CD4-positive, alpha-beta memory T cell (primary cell): ENCODE measurements around the gene CCDC201. TPM values are rescaled to one million over a fixed set of nuclear protein-coding genes. Genes with fewer than 3 reads are reported as not detected.

ENCODE experiments used
- CTCF ChIA-PET: fragments of 350-600 bp; sonication (Branson Sonifier 250); formaldehyde crosslinking; loops from one replicate; lab custom pipeline; 2021; ENCODE audit warnings: inconsistent platforms; ENCODE audit not compliant: partially characterized antibody; lab: Charles Lee
- POLR2A ChIA-PET: fragments of 350-600 bp; sonication (Branson Sonifier 250); formaldehyde crosslinking; loops from one replicate; lab custom pipeline; 2021; ENCODE audit not compliant: partially characterized antibody; lab: Charles Lee
- DNase-seq, 5 donors: peaks; one replicate each; pipeline versions ENCODE4 v3.0.0 to v3.0.0-alpha.2; 2020 to 2022; ENCODE audit warnings: mixed read lengths in 1 of 5
- H3K27ac ChIP-seq: one replicate; pipeline ENCODE4 v1.7.0; 2013; ENCODE audit warnings: low read depth, low read length
- H3K27me3 ChIP-seq: 2 replicates; pipeline ENCODE4 v1.7.0; 2013; ENCODE audit warnings: mild to moderate bottlenecking, low read length, moderate library complexity; ENCODE audit not compliant: insufficient read depth
- H3K36me3 ChIP-seq: 2 replicates; pipeline ENCODE4 v1.7.0; 2013; ENCODE audit warnings: mild to moderate bottlenecking, low read length, moderate library complexity; ENCODE audit not compliant: insufficient read depth
- H3K4me1 ChIP-seq: 2 replicates; pipeline ENCODE4 v1.7.0; 2013; ENCODE audit warnings: mild to moderate bottlenecking, low read length, moderate library complexity; ENCODE audit not compliant: insufficient read depth
- H3K4me3 ChIP-seq, 2 donors: one replicate each; pipeline ENCODE4 v1.7.0; 2013; ENCODE audit warnings: low read length in 2 of 2, mild to moderate bottlenecking in 1 of 2
- H3K9me3 ChIP-seq, 2 donors: one replicate each; pipeline ENCODE4 v1.7.0; 2013; ENCODE audit warnings: low read length in 2 of 2, control low read depth in 1 of 2; ENCODE audit not compliant: control insufficient read depth in 1 of 2
- H3K27ac Mint-ChIP-seq, 7 donors: one replicate each; pipeline ENCODE4 v1.8.0; 2020 to 2021; ENCODE audit warnings: mixed read lengths in 7 of 7, mild to moderate bottlenecking in 6 of 7, inconsistent platforms in 3 of 7, moderate library complexity in 3 of 7
- H3K27me3 Mint-ChIP-seq, 2 donors: one replicate each; pipeline ENCODE4 v1.8.0; 2020 to 2021; ENCODE audit warnings: mixed read lengths in 2 of 2
- H3K36me3 Mint-ChIP-seq, 2 donors: one replicate each; pipeline ENCODE4 v1.8.0; 2020 to 2021; ENCODE audit warnings: mixed read lengths in 2 of 2, inconsistent platforms in 1 of 2, mild to moderate bottlenecking in 1 of 2
- H3K4me1 Mint-ChIP-seq, 4 donors: one replicate each; pipeline ENCODE4 v1.8.0; 2020 to 2021; ENCODE audit warnings: mixed read lengths in 4 of 4, mild to moderate bottlenecking in 1 of 4
- H3K4me3 Mint-ChIP-seq, 8 donors: one replicate each; pipeline ENCODE4 v1.8.0; 2020 to 2021; ENCODE audit warnings: mixed read lengths in 8 of 8, mild to moderate bottlenecking in 7 of 8, moderate library complexity in 6 of 8, inconsistent platforms in 3 of 8
- H3K9me3 Mint-ChIP-seq, 8 donors: one replicate each; pipeline ENCODE4 v1.8.0; 2020 to 2021; ENCODE audit warnings: mixed read lengths in 8 of 8, mild to moderate bottlenecking in 5 of 8, inconsistent platforms in 3 of 8, moderate library complexity in 1 of 8
- intact Hi-C: fragments of 100-400 bp; cut with micrococcal nuclease; formaldehyde crosslinking; loops from one replicate; pipeline ENCODE4 v1.15.1; 2023
- polyA plus RNA-seq, 2 donors: library from polyadenylated mRNA; unstranded; fragments of 300-500 nt; fragmentation: Illumina TruSeq; gene quantifications; one replicate each; pipeline ENCODE4 v1.2.3, GENCODE V29; 2021
- total RNA-seq, 2 experiments: library from RNA; stranded (reverse); gene quantifications; one replicate each; pipeline ENCODE4 v1.2.3, GENCODE V29; 2021

CCDC201 gene
- total and polyA plus RNA-seq, 4 experiments from 2014 or later = not detected

DNA sequence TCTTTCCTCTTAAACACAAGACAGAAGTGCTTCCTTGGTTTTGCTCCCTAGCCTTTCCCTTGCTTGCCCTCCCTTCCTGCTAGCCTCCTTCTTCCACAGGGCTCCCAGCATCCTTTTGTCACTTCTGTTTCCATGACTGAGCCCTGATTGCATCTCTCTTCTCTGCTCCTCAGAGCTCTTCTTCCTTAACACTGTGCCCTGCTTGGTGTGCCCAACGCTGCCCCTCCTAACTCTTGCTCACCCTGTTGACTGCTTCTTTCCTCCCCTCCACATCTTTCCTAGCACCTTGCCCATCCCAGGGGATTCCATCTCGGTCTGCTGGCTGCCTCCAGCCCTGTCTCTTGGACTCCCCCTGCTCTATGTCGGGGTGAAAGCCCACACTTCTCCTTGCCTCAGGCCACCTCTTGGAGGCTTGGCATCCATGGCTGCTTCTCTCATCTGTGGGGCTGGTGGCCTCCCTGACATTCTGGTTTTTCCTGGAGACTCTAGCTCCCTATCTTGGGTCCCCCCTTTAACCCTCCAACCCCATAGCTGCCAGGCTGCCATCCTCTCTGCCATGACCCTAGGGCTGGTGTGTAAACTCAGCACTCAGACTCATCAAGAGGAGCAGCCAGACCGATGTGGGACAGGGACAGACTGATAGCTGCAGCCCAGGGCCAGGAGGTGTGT lies 21.2 kb upstream of the CCDC201 start:
- intact Hi-C loops = loop anchor here (5.0 kb wide), 1 partner anchor 1923 kb away; no protein-coding TSS in a partner anchor
- no peaks in the 10 kb centered on the region for H3K27me3 ChIP-seq
- H3K27ac Mint-ChIP-seq = no peak overlapping the region
- no peaks in the 10 kb centered on the region for H3K9me3 Mint-ChIP-seq
- H3K4me3 Mint-ChIP-seq = no peak overlapping the region
- no peaks in the 10 kb centered on the region for H3K4me1 Mint-ChIP-seq
- POLR2A ChIA-PET = no interaction called here
- no peaks in the 10 kb centered on the region for H3K36me3 Mint-ChIP-seq
- no peak overlapping the region for H3K27ac ChIP-seq
- no peak overlapping the region for H3K4me3 ChIP-seq
- H3K27me3 Mint-ChIP-seq = peaks cover 32 to 42% of the 10 kb centered on the region in 2 donors
- CTCF ChIA-PET = interaction anchor here (1.2 to 3.4 kb wide), 3 partner anchors 8 to 24 kb away, joined by 3 to 9 read pairs (median 3); no protein-coding TSS in a partner anchor
- no peaks in the 10 kb centered on the region for H3K36me3 ChIP-seq
- no peaks in the 10 kb centered on the region for H3K4me1 ChIP-seq
- no peaks in the 10 kb centered on the region for H3K9me3 ChIP-seq
- DNase-seq = no peak

DNA sequence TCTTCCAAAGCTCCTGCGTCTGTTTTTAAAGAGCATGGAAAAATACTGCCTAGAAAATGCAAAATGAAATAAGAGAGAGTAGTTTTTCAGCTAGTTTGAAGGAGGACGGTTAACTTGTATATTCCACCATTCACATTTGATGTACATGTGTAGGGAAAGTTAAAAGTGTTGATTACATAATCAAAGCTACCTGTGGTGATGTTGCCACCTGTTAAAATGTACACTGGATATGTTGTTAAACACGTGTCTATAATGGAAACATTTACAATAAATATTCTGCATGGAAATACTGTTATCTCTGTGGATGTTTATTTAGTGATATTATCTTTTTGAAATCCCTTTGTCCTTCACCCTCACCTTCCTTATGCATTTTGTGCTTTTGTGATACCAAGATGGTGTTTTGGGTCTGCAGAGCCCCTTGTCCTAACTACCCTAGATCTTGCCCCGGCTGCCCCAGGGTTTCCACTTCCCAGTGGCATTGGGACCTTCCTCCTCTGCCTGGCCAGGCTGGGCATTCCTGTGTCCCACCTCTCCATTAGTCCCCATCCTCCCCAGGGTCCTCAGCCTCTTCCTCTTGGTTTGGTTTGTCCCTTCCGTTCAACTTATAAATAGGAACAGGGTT lies 20.6 kb upstream of the CCDC201 start:
- intact Hi-C loops = loop anchor here (5.0 kb wide), 1 partner anchor 1924 kb away; no protein-coding TSS in a partner anchor
- Mint-ChIP-seq H3K4me3 (no peak overlapping the region), H3K4me1 (peaks cover 0 to under 1% (median 0%) of the 10 kb centered on the region in 4 donors), H3K9me3 (no peaks in the 10 kb centered on the region), H3K27me3 (peaks cover 34 to 42% of the 10 kb centered on the region in 2 donors), H3K27ac (no peak overlapping the region), H3K36me3 (no peaks in the 10 kb centered on the region)
- no peak overlapping the region for H3K27ac ChIP-seq
- H3K9me3 ChIP-seq = no peaks in the 10 kb centered on the region
- no peak overlapping the region for H3K4me3 ChIP-seq
- ChIA-PET POLR2A (no interaction called here), CTCF (interaction anchor here (1.2 to 3.4 kb wide), 3 partner anchors 9 to 25 kb away, joined by 3 to 9 read pairs (median 3); no protein-coding TSS in a partner anchor)
- DNase-seq = no peak
- H3K36me3 ChIP-seq = no peaks in the 10 kb centered on the region
- no peaks in the 10 kb centered on the region for H3K27me3 ChIP-seq
- no peaks in the 10 kb centered on the region for H3K4me1 ChIP-seq

DNA sequence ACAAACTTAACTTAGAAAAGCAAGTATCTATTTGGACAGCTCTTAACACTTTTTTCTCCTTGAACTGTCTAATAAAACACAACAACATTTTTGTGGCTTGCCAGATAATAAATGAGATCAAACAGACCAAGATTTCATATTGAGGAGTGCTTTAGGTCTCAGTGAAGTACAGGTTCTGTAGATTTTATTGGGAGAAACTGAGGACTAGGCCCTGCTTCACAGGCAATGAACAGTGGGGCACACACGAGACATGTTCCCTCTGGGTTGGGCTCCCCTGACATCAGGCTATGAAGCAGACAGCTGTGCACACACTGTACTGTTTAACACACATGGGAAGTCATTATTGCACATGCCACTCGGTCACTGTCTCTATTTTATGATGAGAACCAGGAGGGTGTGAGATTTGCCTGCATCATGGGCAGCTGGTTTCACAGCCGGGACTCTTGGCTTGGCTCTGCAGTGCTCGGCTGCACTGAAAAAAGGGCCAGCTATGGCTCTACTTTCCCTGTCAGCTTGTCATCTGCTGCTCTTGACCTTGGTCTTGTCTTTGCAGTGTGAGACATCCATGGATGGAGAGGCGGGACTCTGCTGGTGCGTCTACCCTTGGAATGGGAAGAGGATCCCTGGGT lies 19.6 kb upstream of the CCDC201 start:
- Histone ChIP-seq H3K27me3 (no peaks in the 10 kb centered on the region), H3K9me3 (no peaks in the 10 kb centered on the region), H3K27ac (no peak overlapping the region), H3K4me3 (no peak overlapping the region), H3K4me1 (no peaks in the 10 kb centered on the region), H3K36me3 (no peaks in the 10 kb centered on the region)
- intact Hi-C loops = loop anchor here (5.0 kb wide), 1 partner anchor 1925 kb away; no protein-coding TSS in a partner anchor
- peaks cover 0 to 6% (median 1%) of the 10 kb centered on the region in 4 donors for H3K4me1 Mint-ChIP-seq
- CTCF ChIA-PET = interaction anchor here (0.9 to 3.4 kb wide), 4 partner anchors 10 to 1195 kb away, joined by 3 to 9 read pairs (median 3); no protein-coding TSS in a partner anchor
- no peak overlapping the region for H3K27ac Mint-ChIP-seq
- no peak for DNase-seq
- no peaks in the 10 kb centered on the region for H3K36me3 Mint-ChIP-seq
- peaks cover 31 to 48% of the 10 kb centered on the region in 2 donors for H3K27me3 Mint-ChIP-seq
- POLR2A ChIA-PET = no interaction called here
- H3K4me3 Mint-ChIP-seq = no peak overlapping the region
- H3K9me3 Mint-ChIP-seq = no peaks in the 10 kb centered on the region

DNA sequence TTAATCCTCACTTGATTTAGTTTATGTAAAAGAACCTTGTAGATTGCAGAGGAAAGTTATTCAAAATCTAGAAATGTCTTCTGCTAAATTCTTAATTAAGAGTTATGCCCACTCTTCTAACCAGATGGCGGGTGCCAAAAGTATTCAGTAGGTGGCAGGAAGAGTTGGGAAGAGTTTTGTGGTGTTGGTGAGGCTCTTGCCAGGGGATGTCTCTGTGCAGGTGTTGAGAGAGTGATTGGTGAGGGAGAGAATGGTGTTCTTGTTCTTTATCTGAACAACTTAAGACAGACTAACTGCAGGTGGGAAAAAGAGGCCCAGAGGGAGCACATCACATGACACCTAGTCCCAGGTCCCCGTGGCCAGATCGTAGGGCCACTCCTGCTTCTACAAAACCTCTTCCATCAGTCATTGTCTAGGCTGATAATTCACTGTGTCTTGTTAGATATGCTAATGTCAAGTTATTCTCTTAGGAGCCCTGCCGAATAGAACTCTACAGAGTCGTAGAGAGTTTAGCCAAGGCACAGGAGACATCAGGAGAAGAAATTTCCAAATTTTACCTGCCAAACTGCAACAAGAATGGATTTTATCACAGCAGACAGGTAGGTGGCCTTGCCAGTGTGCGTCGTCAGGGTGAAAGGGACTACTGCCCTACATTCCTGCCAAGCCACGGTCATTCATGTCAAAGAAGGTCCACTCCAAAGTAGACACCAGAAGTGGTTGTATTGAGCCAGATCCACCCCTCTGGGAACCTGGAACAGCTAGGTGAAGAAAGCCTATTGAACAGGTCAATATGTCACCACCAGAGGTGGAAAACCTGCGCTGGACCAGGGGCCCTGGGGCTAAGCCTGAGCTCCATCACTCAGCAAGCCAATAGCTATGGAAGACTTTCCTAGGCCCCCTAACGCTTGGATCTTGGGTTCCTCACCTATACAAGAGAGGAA lies 18.9 kb upstream of the CCDC201 start:
- DNase-seq = no peak
- Histone ChIP-seq H3K27me3 (no peaks in the 10 kb centered on the region), H3K27ac (no peak overlapping the region), H3K4me3 (no peak overlapping the region), H3K9me3 (no peaks in the 10 kb centered on the region), H3K4me1 (no peaks in the 10 kb centered on the region), H3K36me3 (no peaks in the 10 kb centered on the region)
- Mint-ChIP-seq H3K36me3 (no peaks in the 10 kb centered on the region), H3K9me3 (no peaks in the 10 kb centered on the region), H3K27me3 (peaks cover 29 to 52% of the 10 kb centered on the region in 2 donors), H3K4me3 (no peak overlapping the region), H3K4me1 (peaks cover 0 to 6% (median 1%) of the 10 kb centered on the region in 4 donors), H3K27ac (no peak overlapping the region)
- ChIA-PET CTCF (interaction anchor here (0.9 to 3.4 kb wide), 4 partner anchors 9 to 1366 kb away, joined by 3 to 9 read pairs (median 3); no protein-coding TSS in a partner anchor), POLR2A (no interaction called here)
- intact Hi-C loops = loop anchor here (5.0 kb wide), 1 partner anchor 1926 kb away; no protein-coding TSS in a partner anchor

DNA sequence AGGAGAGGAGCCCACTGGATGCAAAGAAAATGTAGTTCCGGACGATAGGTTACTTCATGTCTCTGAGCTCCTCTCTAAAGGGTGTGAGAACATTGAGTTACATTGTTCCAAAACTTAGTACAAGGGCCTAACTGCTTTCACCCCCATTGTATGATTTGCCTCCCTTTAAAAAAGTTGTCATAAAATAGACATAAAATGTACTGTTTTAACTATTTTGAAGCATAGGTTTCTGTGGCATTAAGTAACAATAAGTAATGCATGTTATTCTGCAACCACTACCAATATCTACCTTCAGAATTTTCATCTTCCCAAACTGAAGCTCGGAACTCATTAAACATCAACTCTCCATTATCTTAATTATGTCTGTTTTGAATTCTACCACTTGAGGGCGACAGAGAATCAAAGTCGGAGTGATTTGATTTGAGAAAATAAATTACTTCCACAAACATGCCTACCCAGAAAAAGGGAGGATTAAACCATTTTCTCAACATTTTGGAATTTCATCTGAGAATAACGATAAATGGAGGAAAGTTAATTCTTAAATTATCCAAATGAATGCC lies 18.1 kb upstream of the CCDC201 start:
- Histone ChIP-seq H3K4me3 (no peak overlapping the region), H3K36me3 (no peaks in the 10 kb centered on the region), H3K4me1 (no peaks in the 10 kb centered on the region), H3K27ac (no peak overlapping the region), H3K27me3 (no peaks in the 10 kb centered on the region), H3K9me3 (no peaks in the 10 kb centered on the region)
- ChIA-PET CTCF (interaction anchor here (1.0 to 1.8 kb wide), 8 partner anchors 9 to 1367 kb away, joined by 3 to 7 read pairs (median 3); no protein-coding TSS in a partner anchor), POLR2A (no interaction called here)
- Mint-ChIP-seq H3K4me1 (peaks cover 0 to 6% (median 1%) of the 10 kb centered on the region in 4 donors), H3K36me3 (no peaks in the 10 kb centered on the region), H3K9me3 (no peaks in the 10 kb centered on the region), H3K27me3 (peaks cover 25 to 54% of the 10 kb centered on the region in 2 donors), H3K4me3 (no peak overlapping the region), H3K27ac (no peak overlapping the region)
- intact Hi-C loops = loop anchor here (5.0 kb wide), 1 partner anchor 1926 kb away; no protein-coding TSS in a partner anchor
- DNase-seq = peak in 3 of 5 donors; percentile 6 to 16 (median 13)

DNA sequence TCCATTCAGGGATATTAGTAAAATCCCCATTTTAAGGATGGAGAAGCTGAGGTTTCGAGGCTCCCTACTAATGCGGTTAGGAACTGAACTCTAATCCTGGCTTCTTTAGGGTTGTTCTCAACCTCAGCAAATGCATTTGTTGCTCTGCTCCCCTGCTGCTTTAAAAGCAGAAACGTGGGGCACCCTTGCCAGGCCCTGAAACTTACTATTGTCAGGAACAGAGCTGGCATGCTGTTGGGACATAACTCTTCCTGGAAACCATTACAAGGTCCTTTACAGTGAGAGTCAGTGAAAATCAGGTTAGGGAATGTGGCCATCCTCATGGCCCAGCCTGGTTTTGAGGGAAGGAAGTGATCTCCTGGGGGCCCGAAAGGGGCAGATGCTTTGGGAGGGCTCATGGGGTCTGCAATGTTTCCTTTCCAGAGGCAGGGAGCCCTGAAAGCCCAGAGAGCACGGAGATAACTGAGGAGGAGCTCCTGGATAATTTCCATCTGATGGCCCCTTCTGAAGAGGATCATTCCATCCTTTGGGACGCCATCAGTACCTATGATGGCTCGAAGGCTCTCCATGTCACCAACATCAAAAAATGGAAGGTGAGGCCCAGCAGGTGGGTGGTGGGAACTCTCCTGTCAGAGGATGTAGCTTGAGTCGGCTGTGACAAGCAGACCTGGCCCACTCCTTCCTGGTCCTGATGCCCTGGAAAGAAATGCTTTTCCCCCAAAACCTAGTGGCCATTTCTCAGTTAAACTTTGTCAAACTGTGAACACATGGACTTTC lies 17.4 kb upstream of the CCDC201 start:
- POLR2A ChIA-PET = no interaction called here
- Histone ChIP-seq H3K27me3 (no peaks in the 10 kb centered on the region), H3K27ac (no peak overlapping the region), H3K9me3 (no peaks in the 10 kb centered on the region), H3K36me3 (no peaks in the 10 kb centered on the region), H3K4me1 (no peaks in the 10 kb centered on the region), H3K4me3 (no peak overlapping the region)
- CTCF ChIA-PET = interaction anchor here (1.0 to 1.8 kb wide), 9 partner anchors 8 to 1368 kb away, joined by 3 to 7 read pairs (median 3); no protein-coding TSS in a partner anchor
- no peaks in the 10 kb centered on the region for H3K36me3 Mint-ChIP-seq
- H3K27ac Mint-ChIP-seq = no peak overlapping the region
- no peaks in the 10 kb centered on the region for H3K9me3 Mint-ChIP-seq
- no peak for DNase-seq
- peaks cover 0 to 6% (median 1%) of the 10 kb centered on the region in 4 donors for H3K4me1 Mint-ChIP-seq
- H3K4me3 Mint-ChIP-seq = no peak overlapping the region
- peaks cover 24 to 56% of the 10 kb centered on the region in 2 donors for H3K27me3 Mint-ChIP-seq
- intact Hi-C loops = loop anchor here (5.0 kb wide), 1 partner anchor 1927 kb away; no protein-coding TSS in a partner anchor
